IMR-90 (cell line): ENCODE measurements around the gene USB1. TPM values are rescaled to one million over a fixed set of nuclear protein-coding genes. Genes with fewer than 3 reads are reported as not detected.

ENCODE experiments used
- ATAC-seq: fragments of 200-7000 bp; cut with Tn5 transposase; 2 replicates; pipeline ENCODE4 v1.9.1; 2020; ENCODE audit warnings: low read depth, mild to moderate bottlenecking, moderate library complexity
- BruUV-seq: library from RNA; stranded (reverse); fragments of 400-500 nt; replicated peaks from 2 replicates; lab custom pipeline; 2021; lab: Mats Ljungman, UMichigan
- CTCF ChIA-PET: fragments of 300-600 bp; formaldehyde crosslinking; extraction: SDS; loops from one replicate; lab custom pipeline; 2021; ENCODE audit warnings: antibody characterized with exemption; lab: Yijun Ruan, JAX
- POLR2A ChIA-PET: fragments of 300-600 bp; sonication (Branson Sonifier 250); formaldehyde crosslinking; loops from one replicate; lab custom pipeline; 2022; ENCODE audit warnings: antibody characterized with exemption; ENCODE audit not compliant: unreplicated experiment; lab: Charles Lee
- DNase-seq: peaks from one replicate; pipeline ENCODE4 v3.0.0; 2013
- H2AFZ ChIP-seq: replicated peaks from 2 replicates; pipeline ENCODE3; 2013; ENCODE audit warnings: low read length, mild to moderate bottlenecking; ENCODE audit not compliant: poor library complexity
- H2AK5ac ChIP-seq: 2 replicates; pipeline ENCODE4 v1.6.1; 2013; ENCODE audit warnings: low read depth, low read length, inconsistent platforms
- H2AK9ac ChIP-seq: replicated peaks from 2 replicates; pipeline ENCODE3; 2013; ENCODE audit warnings: mild to moderate bottlenecking, low read depth, low read length, moderate library complexity; ENCODE audit not compliant: poor library complexity
- H2BK120ac ChIP-seq: 2 replicates; pipeline ENCODE4 v1.6.1; 2013; ENCODE audit warnings: low read depth, low read length, inconsistent platforms
- H2BK15ac ChIP-seq: 3 replicates; pipeline ENCODE4 v1.6.1; 2013; ENCODE audit warnings: low read depth, low read length, inconsistent platforms
- H2BK20ac ChIP-seq: 2 replicates; pipeline ENCODE4 v1.6.1; 2013; ENCODE audit warnings: low read depth, mild to moderate bottlenecking, inconsistent platforms, low read length, moderate library complexity
- H2BK5ac ChIP-seq: 2 replicates; pipeline ENCODE4 v1.6.1; 2013; ENCODE audit warnings: mild to moderate bottlenecking, low read depth, low read length, inconsistent platforms; ENCODE audit not compliant: poor library complexity, severe bottlenecking
- H3K14ac ChIP-seq: replicated peaks from 2 replicates; pipeline ENCODE4 v1.6.1; 2013; ENCODE audit warnings: low read depth, low read length, inconsistent platforms
- H3K18ac ChIP-seq: 2 replicates; pipeline ENCODE4 v1.6.1; 2013; ENCODE audit warnings: low read depth, low read length, control low read depth
- H3K23ac ChIP-seq: 2 replicates; pipeline ENCODE4 v1.6.1; 2013; ENCODE audit warnings: low read depth, low read length, inconsistent platforms
- H3K27ac ChIP-seq: 2 replicates; pipeline ENCODE4 v1.5.1; 2013; ENCODE audit warnings: mild to moderate bottlenecking, control low read depth, low read length; ENCODE audit not compliant: insufficient read depth
- H3K27me3 ChIP-seq: 2 replicates; pipeline ENCODE4 v1.6.1; 2013; ENCODE audit warnings: low read length; ENCODE audit not compliant: control insufficient read depth, insufficient read depth
- H3K36me3 ChIP-seq: 2 replicates; pipeline ENCODE4 v1.6.1; 2013; ENCODE audit warnings: low read length, mixed read lengths; ENCODE audit not compliant: control insufficient read depth, insufficient read depth
- H3K4ac ChIP-seq: 2 replicates; pipeline ENCODE4 v1.6.1; 2013; ENCODE audit warnings: low read depth, low read length, inconsistent platforms
- H3K4me1 ChIP-seq: 2 replicates; pipeline ENCODE4 v1.6.1; 2013; ENCODE audit warnings: low read length, mixed read lengths; ENCODE audit not compliant: control insufficient read depth, insufficient read depth
- H3K4me2 ChIP-seq: 2 replicates; pipeline ENCODE4 v1.6.1; 2013; ENCODE audit warnings: low read depth, mild to moderate bottlenecking, control low read depth, low read length, moderate library complexity
- H3K4me3 ChIP-seq: 2 replicates; pipeline ENCODE4 v1.5.1; 2013; ENCODE audit warnings: low read depth, mild to moderate bottlenecking, control low read depth, low read length, moderate library complexity; ENCODE audit not compliant: insufficient read depth
- H3K56ac ChIP-seq: 2 replicates; pipeline ENCODE4 v1.6.1; 2013; ENCODE audit warnings: low read length, inconsistent platforms; ENCODE audit not compliant: insufficient read depth; ENCODE audit errors: extremely low read depth
- H3K79me1 ChIP-seq, 2 experiments: 2 replicates each; pipeline ENCODE4 v1.6.1; 2013; ENCODE audit warnings: low read length in 2 of 2, inconsistent platforms in 1 of 2, low read depth in 1 of 2
- H3K9ac ChIP-seq: 2 replicates; pipeline ENCODE4 v1.6.1; 2013; ENCODE audit warnings: low read depth, low read length, control low read depth
- H3K9me1 ChIP-seq: 2 replicates; pipeline ENCODE4 v1.6.1; 2013; ENCODE audit warnings: low read length, inconsistent platforms; ENCODE audit not compliant: insufficient read depth
- H3K9me3 ChIP-seq: 2 replicates; pipeline ENCODE4 v1.6.1; 2013; ENCODE audit warnings: low read length; ENCODE audit not compliant: control insufficient read depth, insufficient read depth
- H4K20me1 ChIP-seq: 2 replicates; pipeline ENCODE4 v1.6.1; 2013; ENCODE audit warnings: low read length, inconsistent platforms; ENCODE audit not compliant: insufficient read depth
- H4K5ac ChIP-seq: 2 replicates; pipeline ENCODE4 v1.6.1; 2013; ENCODE audit warnings: mild to moderate bottlenecking, low read depth, low read length, control low read depth
- H4K8ac ChIP-seq, 2 experiments: 2 replicates each; pipeline ENCODE4 v1.6.1; 2013; ENCODE audit warnings: low read depth in 2 of 2, low read length in 2 of 2, control low read depth in 1 of 2, inconsistent platforms in 1 of 2
- H4K91ac ChIP-seq: 2 replicates; pipeline ENCODE4 v1.6.1; 2013; ENCODE audit warnings: low read depth, low read length, inconsistent platforms; ENCODE audit not compliant: insufficient read depth
- BHLHE40 ChIP-seq: fragments of 150-350 bp; IDR thresholded peaks from 2 replicates; pipeline ENCODE4 v1.6.1; 2016; ENCODE audit warnings: mild to moderate bottlenecking, low read depth, low read length
- CEBPB ChIP-seq: IDR thresholded peaks from 2 replicates; pipeline ENCODE4 v1.6.1; 2012; ENCODE audit warnings: low read depth, low read length, improper control_type of control experiment
- CHD1 ChIP-seq: IDR thresholded peaks from 2 replicates; pipeline ENCODE4 v1.6.1; 2012; ENCODE audit warnings: low read depth, low read length, improper control_type of control experiment
- ELK1 ChIP-seq: fragments of 150-350 bp; IDR thresholded peaks from 2 replicates; pipeline ENCODE4 v1.6.1; 2016; ENCODE audit warnings: low read depth, mild to moderate bottlenecking, low read length, moderate library complexity, borderline replicate concordance
- FOS ChIP-seq: fragments of 150-350 bp; IDR thresholded peaks from 2 replicates; pipeline ENCODE4 v1.6.1; 2016; ENCODE audit warnings: low read depth, low read length
- MAFK ChIP-seq: IDR thresholded peaks from 2 replicates; pipeline ENCODE4 v1.6.1; 2012; ENCODE audit warnings: low read depth, low read length, improper control_type of control experiment
- MAZ ChIP-seq: IDR thresholded peaks from 2 replicates; pipeline ENCODE4 v1.6.1; 2012; ENCODE audit warnings: low read depth, mild to moderate bottlenecking, low read length, improper control_type of control experiment, moderate library complexity, borderline replicate concordance
- MXI1 ChIP-seq: IDR thresholded peaks from 2 replicates; pipeline ENCODE4 v1.6.1; 2012; ENCODE audit warnings: low read depth, mild to moderate bottlenecking, low read length, moderate library complexity, borderline replicate concordance
- NFE2L2 ChIP-seq: fragments of 150-350 bp; IDR thresholded peaks from 2 replicates; pipeline ENCODE4 v1.6.1; 2016; ENCODE audit warnings: low read depth, mild to moderate bottlenecking, low read length
- POLR2A ChIP-seq: IDR thresholded peaks from 2 replicates; pipeline ENCODE4 v1.6.1; 2012; ENCODE audit warnings: mild to moderate bottlenecking, low read depth, low read length
- RAD21 ChIP-seq: IDR thresholded peaks from 2 replicates; pipeline ENCODE4 v1.6.1; 2012; ENCODE audit warnings: low read length, improper control_type of control experiment
- RCOR1 ChIP-seq: IDR thresholded peaks from 2 replicates; pipeline ENCODE4 v1.6.1; 2012; ENCODE audit warnings: mild to moderate bottlenecking, low read length, improper control_type of control experiment; ENCODE audit not compliant: insufficient replicate concordance
- RFX5 ChIP-seq: IDR thresholded peaks from 2 replicates; pipeline ENCODE4 v1.8.0; 2012; ENCODE audit warnings: low read depth, mild to moderate bottlenecking, low read length, moderate library complexity
- SMC3 ChIP-seq: fragments of 150-350 bp; IDR thresholded peaks from 2 replicates; pipeline ENCODE4 v1.6.1; 2016; ENCODE audit warnings: low read depth, mild to moderate bottlenecking, antibody characterized with exemption, low read length, moderate library complexity
- USF2 ChIP-seq: fragments of 150-350 bp; IDR thresholded peaks from 2 replicates; pipeline ENCODE4 v1.6.1; 2017; ENCODE audit warnings: mild to moderate bottlenecking, antibody characterized with exemption, low read length, low read depth
- WGBS, 2 experiments: methylation state at CpG; one replicate each; pipeline versions ENCODE4 v1.1.5 to v1.1.7; 2013; ENCODE audit warnings: missing lambda C conversion rate in 2 of 2; ENCODE audit not compliant: insufficient read length in 1 of 2; ENCODE audit errors: extremely low coverage in 2 of 2; 5-methylcytosine and 5-hydroxymethylcytosine counted together
- dilution Hi-C: fragments of 300-500 bp; cut with HindIII; formaldehyde crosslinking; loops from one replicate; pipeline ENCODE4 v1.14.3; 2018; ENCODE audit warnings: low sequenced_read_pairs; ENCODE audit not compliant: unreplicated experiment
- in situ Hi-C: fragments of 300-500 bp; cut with MboI; formaldehyde crosslinking; loops from 3 replicates; pipeline ENCODE4 v1.14.3; 2019; ENCODE audit warnings: low sequenced_read_pairs, inconsistent platforms, mixed read lengths
- intact Hi-C: fragments of 100-400 bp; cut with micrococcal nuclease; formaldehyde crosslinking; loops from 2 replicates; pipeline ENCODE4 v1.10.0; 2022
- polyA plus RNA-seq, 3 experiments: library from polyadenylated mRNA; depleted of rRNA; stranded (reverse); fragments of >200 nt; gene quantifications; 2 replicates each; pipeline ENCODE4 v1.2.3, GENCODE V29; 2012; ENCODE audit warnings: low replicate concordance in 1 of 3
- total RNA-seq: library from RNA; depleted of rRNA; stranded (reverse); fragments of >200 nt; gene quantifications from 2 replicates; pipeline ENCODE4 v1.2.3, GENCODE V29; 2012
- TF ChIP-seq, protein P1 (sequence below): conservative IDR thresholded peaks from 2 replicates; pipeline ENCODE4 v1.5.1; 2012; ENCODE audit warnings: mild to moderate bottlenecking, low read depth, low read length, improper control_type of control experiment

Gene USB1
- total and polyA plus RNA-seq, 2 of the 4 experiments (the other 2 are of a cell fraction), result 45.9 to 94.9 TPM

DNA sequence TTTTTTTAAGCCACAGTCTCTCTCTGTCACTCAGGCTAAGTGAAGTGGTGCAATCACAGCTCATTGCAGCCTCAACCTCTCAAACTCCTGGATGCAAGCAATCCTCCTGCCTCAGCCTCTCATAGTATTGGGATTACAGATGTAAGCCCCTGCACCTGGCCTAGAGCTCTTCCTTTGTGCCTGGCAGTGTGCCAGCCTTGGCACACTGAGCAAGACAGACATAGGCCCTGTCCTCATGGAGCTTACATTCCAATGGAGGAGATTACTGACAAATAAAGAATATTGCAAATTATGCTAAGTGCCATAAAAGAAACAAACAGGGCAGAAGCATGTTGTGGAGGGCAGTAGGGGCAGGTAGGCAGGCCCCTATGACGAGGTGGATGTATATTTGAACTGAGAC is 29.4 kb upstream of the USB1 start:
- Histone ChIP-seq H4K8ac (no peak overlapping the region), H2BK15ac (no peak overlapping the region), H3K79me1 (no peaks in the 10 kb centered on the region), H4K20me1 (no peaks in the 10 kb centered on the region), H3K14ac (no peak overlapping the region), H4K91ac (no peak overlapping the region), H3K9ac (no peak overlapping the region), H3K9me3 (peaks cover 2% of the 10 kb centered on the region; the same call in 1 of the 2 replicates), H3K4me2 (no peak overlapping the region), H2BK120ac (no peak overlapping the region), H3K36me3 (no peaks in the 10 kb centered on the region), H2AK9ac (no peak overlapping the region), H3K4me3 (no peak overlapping the region), H3K23ac (no peak overlapping the region), H3K18ac (no peak overlapping the region), H2BK20ac (no peak overlapping the region), H2BK5ac (no peak overlapping the region), H3K27me3 (peaks cover 51% of the 10 kb centered on the region), H2AFZ (no peak overlapping the region), H3K27ac (no peak overlapping the region), H2AK5ac (no peak overlapping the region), H3K4ac (no peak overlapping the region), H4K5ac (no peak overlapping the region), H3K9me1 (no peaks in the 10 kb centered on the region), H3K56ac (no peak overlapping the region), H3K4me1 (no peaks in the 10 kb centered on the region; the same call in 1 of the 2 replicates)
- ChIA-PET POLR2A (no interaction called here), CTCF (no interaction called here)
- dilution Hi-C loops, result no loop called here
- in situ Hi-C loops, result no loop called here
- TF ChIP-seq RFX5 (no peak), NFE2L2 (no peak), ELK1 (no peak), USF2 (no peak), RAD21 (no peak), MXI1 (no peak), FOS (no peak), RCOR1 (no peak), BHLHE40 (no peak), CHD1 (no peak), CEBPB (no peak), SMC3 (no peak), MAFK (no peak), MAZ (no peak), POLR2A (no peak)
- TF ChIP-seq, protein P1, sequence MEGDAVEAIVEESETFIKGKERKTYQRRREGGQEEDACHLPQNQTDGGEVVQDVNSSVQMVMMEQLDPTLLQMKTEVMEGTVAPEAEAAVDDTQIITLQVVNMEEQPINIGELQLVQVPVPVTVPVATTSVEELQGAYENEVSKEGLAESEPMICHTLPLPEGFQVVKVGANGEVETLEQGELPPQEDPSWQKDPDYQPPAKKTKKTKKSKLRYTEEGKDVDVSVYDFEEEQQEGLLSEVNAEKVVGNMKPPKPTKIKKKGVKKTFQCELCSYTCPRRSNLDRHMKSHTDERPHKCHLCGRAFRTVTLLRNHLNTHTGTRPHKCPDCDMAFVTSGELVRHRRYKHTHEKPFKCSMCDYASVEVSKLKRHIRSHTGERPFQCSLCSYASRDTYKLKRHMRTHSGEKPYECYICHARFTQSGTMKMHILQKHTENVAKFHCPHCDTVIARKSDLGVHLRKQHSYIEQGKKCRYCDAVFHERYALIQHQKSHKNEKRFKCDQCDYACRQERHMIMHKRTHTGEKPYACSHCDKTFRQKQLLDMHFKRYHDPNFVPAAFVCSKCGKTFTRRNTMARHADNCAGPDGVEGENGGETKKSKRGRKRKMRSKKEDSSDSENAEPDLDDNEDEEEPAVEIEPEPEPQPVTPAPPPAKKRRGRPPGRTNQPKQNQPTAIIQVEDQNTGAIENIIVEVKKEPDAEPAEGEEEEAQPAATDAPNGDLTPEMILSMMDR, result no peak
- no peak for DNase-seq
- 14% methylated on average over 1 of the region's 1 CpG; no CpG with 5 or more reads in 1 of the 2 experiments for whole genome bisulfite sequencing, 2 experiments
- ATAC-seq, result no peak
- intact Hi-C loops, result no loop called here
- BruUV-seq, result no TSS peak
